ENCODE measurements around the gene FBXO47. TPM values are rescaled to one million over a fixed set of nuclear protein-coding genes. Genes with fewer than 3 reads are reported as not detected.
A peak's percentile ranks its signal among the peaks of the same experiment; 100 is the strongest.

The FBXO47 gene
- total and polyA plus RNA-seq, 9 of the 15 experiments (the other 6 are each of a cell fraction or from before 2014, with no cell fraction given): not detected

DNA sequence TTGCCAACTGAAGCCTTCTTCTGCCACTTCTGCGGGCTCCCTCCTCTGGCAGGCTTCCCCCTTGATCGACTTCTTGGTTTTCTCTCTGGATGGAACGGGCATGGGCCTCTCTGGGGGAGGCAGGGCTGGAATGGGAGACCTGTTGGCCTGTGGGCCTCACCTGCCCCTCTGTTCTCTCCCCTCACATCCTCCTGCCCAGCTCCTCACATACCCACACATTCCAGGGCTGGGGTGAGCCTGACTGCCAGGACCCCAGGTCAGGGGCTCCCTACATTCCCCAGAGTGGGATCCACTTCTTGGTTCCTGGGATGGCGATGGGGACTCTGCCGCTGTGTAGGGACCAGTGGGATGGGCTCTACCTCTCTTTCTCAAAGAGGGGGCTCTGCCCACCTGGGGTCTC is 48.3 kb downstream of the FBXO47 start:
- Histone ChIP-seq H3K4me1 (replicated peaks in 1 of 2; ENCODE audit: control insufficient read depth in 2 of 2, insufficient read depth in 2 of 2, low read length in 2 of 2) (peaks cover 0 to 17% of the 10 kb centered on the region in 2 experiments; a peak in 1 of 5 replicates), H3K4me2 (ENCODE audit: insufficient read depth, low read length) (no peak overlapping the region), H4K20me1 (replicated peaks; ENCODE audit: control insufficient read depth, insufficient read depth, low read length) (peaks cover 5% of the 10 kb centered on the region; the same call in 1 of the 2 replicates), H3K36me3 (ENCODE audit: control insufficient read depth, insufficient read depth, low read length) (peaks cover 60% of the 10 kb centered on the region; the same call in 1 of the 3 replicates), H3K9ac (ENCODE audit: insufficient read depth in 1 of 2, low read depth in 2 of 2, low read length in 2 of 2) (no peak overlapping the region; a peak in 1 of 4 replicates), H3K27me3 (ENCODE audit: control insufficient read depth in 2 of 2, insufficient read depth in 2 of 2, low read length in 2 of 2) (no peaks in the 10 kb centered on the region), H3K9me1 (ENCODE audit: control insufficient read depth, insufficient read depth, low read length) (no peaks in the 10 kb centered on the region), H3K27ac (ENCODE audit: extremely low read depth, low read depth, low read length) (no peak overlapping the region), H3K79me2 (ENCODE audit: control insufficient read depth, insufficient read depth, low read length) (no peaks in the 10 kb centered on the region), H3K9me3 (replicated peaks; ENCODE audit: control insufficient read depth, insufficient read depth, low read depth, low read length) (no peaks in the 10 kb centered on the region), H3K4me3 (no peak overlapping the region), H2AFZ (ENCODE audit: low read depth, low read length) (no peak overlapping the region)
- ChIA-PET CTCF (ENCODE audit: low intra/inter-chr PET ratio) (no interaction called here), POLR2A (interaction anchor here (0.6 kb wide), 1 partner anchor 147 kb away, joined by 3 read pairs; no protein-coding TSS in a partner anchor)
- DNase-seq (ENCODE audit: extremely low read depth in 1 of 4, low spot score in 3 of 4) (no peak), FAIRE-seq (no peak), ATAC-seq (no peak)
- no TSS peak for BruUV-seq (replicated peaks)
- intact Hi-C loops (cut with micrococcal nuclease) (no loop called here), in situ Hi-C loops (cut with MboI) (no loop called here)
- TF ChIP-seq POLR2G (IDR thresholded peaks at IDR 0.05; ENCODE audit: low read depth, low read length) (peak; percentile 10; the same call in 1 of the 2 replicates), TEAD4 (IDR thresholded peaks at IDR 0.05; ENCODE audit: low read length) (no peak), TEAD4 (CRISPR knock-in tag; IDR thresholded peaks at IDR 0.05; ENCODE audit: borderline replicate concordance) (no peak)
- WGBS (ENCODE audit: insufficient coverage, low coverage, missing lambda C conversion rate): 92% methylated on average over 5 of the region's 5 CpGs

DNA sequence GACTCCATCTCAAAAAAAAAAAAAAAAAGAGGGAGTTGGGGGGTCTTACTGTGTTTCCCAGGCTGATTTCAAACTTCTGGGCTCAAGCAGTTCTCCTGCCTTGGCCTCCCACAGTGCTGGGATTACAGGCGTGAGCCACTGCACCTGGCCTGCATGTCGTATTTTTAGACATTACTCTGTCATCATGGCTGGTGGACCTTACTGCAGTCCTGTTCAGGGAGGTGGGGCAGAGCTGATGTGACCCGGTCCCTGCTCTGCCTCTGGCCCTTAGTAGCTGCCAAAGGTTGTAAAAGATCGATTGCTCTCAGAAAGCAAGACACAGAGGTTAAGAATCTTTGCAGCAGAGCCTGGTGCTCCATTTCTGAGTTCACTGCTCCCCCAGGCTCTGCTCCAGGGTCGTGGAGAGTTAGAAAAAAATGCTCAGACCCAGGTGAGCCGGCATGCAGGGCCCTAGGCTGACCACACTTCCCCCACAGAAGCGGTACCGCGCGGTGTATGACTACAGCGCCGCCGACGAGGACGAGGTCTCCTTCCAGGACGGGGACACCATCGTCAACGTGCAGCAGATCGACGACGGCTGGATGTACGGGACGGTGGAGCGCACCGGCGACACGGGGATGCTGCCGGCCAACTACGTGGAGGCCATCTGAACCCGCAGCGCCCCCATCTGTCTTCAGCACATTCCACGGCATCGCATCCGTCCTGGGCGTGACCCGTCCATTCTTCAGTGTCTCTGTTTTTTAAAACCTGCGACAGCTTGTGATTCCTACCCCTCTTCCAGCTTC is 48.9 kb downstream of the FBXO47 start:
- in situ Hi-C loops (cut with MboI): no loop called here
- H3K9me3 ChIP-seq (replicated peaks; ENCODE audit: control insufficient read depth, insufficient read depth, low read depth, low read length): no peaks in the 10 kb centered on the region
- ATAC-seq: 0 out of 3 replicates have a peak, but pooled peaks have one; percentile 15
- H3K9ac ChIP-seq (ENCODE audit: insufficient read depth in 1 of 2, low read depth in 2 of 2, low read length in 2 of 2): no peak overlapping the region; a peak in 1 of 4 replicates
- 93% methylated on average over 34 of the region's 37 CpGs for WGBS (ENCODE audit: insufficient coverage, low coverage, missing lambda C conversion rate)
- no peak overlapping the region for H3K27ac ChIP-seq (ENCODE audit: extremely low read depth, low read depth, low read length)
- CTCF ChIA-PET (ENCODE audit: low intra/inter-chr PET ratio): interaction anchor here (0.6 kb wide), 1 partner anchor 326 kb away, joined by 3 read pairs; no protein-coding TSS in a partner anchor
- H3K9me1 ChIP-seq (ENCODE audit: control insufficient read depth, insufficient read depth, low read length): no peaks in the 10 kb centered on the region
- intact Hi-C loops (cut with micrococcal nuclease): no loop called here
- peak in 1 of 4 experiments; percentile 17 for DNase-seq (ENCODE audit: extremely low read depth in 1 of 4, low spot score in 3 of 4)
- no peak for FAIRE-seq
- BruUV-seq (replicated peaks): no TSS peak
- H3K4me2 ChIP-seq (ENCODE audit: insufficient read depth, low read length): no peak overlapping the region
- H3K79me2 ChIP-seq (ENCODE audit: control insufficient read depth, insufficient read depth, low read length): no peaks in the 10 kb centered on the region
- peaks cover 5% of the 10 kb centered on the region; the same call in 1 of the 2 replicates for H4K20me1 ChIP-seq (replicated peaks; ENCODE audit: control insufficient read depth, insufficient read depth, low read length)
- H3K4me3 ChIP-seq: no peak overlapping the region
- peaks cover 0 to 16% of the 10 kb centered on the region in 2 experiments; a peak in 1 of 5 replicates for H3K4me1 ChIP-seq (replicated peaks in 1 of 2; ENCODE audit: control insufficient read depth in 2 of 2, insufficient read depth in 2 of 2, low read length in 2 of 2)
- POLR2A ChIA-PET: interaction anchor here (0.6 kb wide), 1 partner anchor 21 kb away, joined by 4 read pairs; no protein-coding TSS in a partner anchor
- H2AFZ ChIP-seq (ENCODE audit: low read depth, low read length): no peak overlapping the region
- H3K36me3 ChIP-seq (ENCODE audit: control insufficient read depth, insufficient read depth, low read length): peaks cover 64% of the 10 kb centered on the region; the same call in 1 of the 3 replicates
- no peaks in the 10 kb centered on the region for H3K27me3 ChIP-seq (ENCODE audit: control insufficient read depth in 2 of 2, insufficient read depth in 2 of 2, low read length in 2 of 2)
- no peak for TF ChIP-seq BRF1 (IDR thresholded peaks at IDR 0.05; ENCODE audit: borderline replicate concordance, extremely low read depth, insufficient read length)
- no peak for TF ChIP-seq KAT2B (IDR thresholded peaks at IDR 0.05; ENCODE audit: low read depth, low read length)
- TF ChIP-seq, protein P1, sequence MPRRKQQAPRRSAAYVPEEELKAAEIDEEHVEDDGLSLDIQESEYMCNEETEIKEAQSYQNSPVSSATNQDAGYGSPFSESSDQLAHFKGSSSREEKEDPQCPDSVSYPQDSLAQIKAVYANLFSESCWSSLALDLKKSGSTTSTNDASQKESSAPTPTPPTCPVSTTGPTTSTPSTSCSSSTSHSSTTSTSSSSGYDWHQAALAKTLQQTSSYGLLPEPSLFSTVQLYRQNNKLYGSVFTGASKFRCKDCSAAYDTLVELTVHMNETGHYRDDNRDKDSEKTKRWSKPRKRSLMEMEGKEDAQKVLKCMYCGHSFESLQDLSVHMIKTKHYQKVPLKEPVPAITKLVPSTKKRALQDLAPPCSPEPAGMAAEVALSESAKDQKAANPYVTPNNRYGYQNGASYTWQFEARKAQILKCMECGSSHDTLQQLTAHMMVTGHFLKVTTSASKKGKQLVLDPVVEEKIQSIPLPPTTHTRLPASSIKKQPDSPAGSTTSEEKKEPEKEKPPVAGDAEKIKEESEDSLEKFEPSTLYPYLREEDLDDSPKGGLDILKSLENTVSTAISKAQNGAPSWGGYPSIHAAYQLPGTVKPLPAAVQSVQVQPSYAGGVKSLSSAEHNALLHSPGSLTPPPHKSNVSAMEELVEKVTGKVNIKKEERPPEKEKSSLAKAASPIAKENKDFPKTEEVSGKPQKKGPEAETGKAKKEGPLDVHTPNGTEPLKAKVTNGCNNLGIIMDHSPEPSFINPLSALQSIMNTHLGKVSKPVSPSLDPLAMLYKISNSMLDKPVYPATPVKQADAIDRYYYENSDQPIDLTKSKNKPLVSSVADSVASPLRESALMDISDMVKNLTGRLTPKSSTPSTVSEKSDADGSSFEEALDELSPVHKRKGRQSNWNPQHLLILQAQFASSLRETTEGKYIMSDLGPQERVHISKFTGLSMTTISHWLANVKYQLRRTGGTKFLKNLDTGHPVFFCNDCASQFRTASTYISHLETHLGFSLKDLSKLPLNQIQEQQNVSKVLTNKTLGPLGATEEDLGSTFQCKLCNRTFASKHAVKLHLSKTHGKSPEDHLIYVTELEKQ (CRISPR knock-in tag; IDR thresholded peaks at IDR 0.05): no peak
- no peak for TF ChIP-seq MAFK (IDR thresholded peaks at IDR 0.05; ENCODE audit: low read length)
- TF ChIP-seq RAD21 (CRISPR knock-in tag; conservative IDR thresholded peaks at IDR 0.05 in 1 of 2, IDR thresholded peaks at IDR 0.05 in 1 of 2): peak in 1 of 2 experiments; percentile 41; a peak in 2 of 4 replicates
- TF ChIP-seq ZBTB8A (IDR thresholded peaks at IDR 0.05; ENCODE audit: partially characterized antibody): no peak

Data from K562 (cell line).